Measurements from ENCODE around the gene ANKRD13B.
"Not testable (repeated sequence)": the region's sequence is repeated elsewhere in the genome, so short reads cannot be mapped to it uniquely, and the experiment has no call there.

The ANKRD13B gene

DNA sequence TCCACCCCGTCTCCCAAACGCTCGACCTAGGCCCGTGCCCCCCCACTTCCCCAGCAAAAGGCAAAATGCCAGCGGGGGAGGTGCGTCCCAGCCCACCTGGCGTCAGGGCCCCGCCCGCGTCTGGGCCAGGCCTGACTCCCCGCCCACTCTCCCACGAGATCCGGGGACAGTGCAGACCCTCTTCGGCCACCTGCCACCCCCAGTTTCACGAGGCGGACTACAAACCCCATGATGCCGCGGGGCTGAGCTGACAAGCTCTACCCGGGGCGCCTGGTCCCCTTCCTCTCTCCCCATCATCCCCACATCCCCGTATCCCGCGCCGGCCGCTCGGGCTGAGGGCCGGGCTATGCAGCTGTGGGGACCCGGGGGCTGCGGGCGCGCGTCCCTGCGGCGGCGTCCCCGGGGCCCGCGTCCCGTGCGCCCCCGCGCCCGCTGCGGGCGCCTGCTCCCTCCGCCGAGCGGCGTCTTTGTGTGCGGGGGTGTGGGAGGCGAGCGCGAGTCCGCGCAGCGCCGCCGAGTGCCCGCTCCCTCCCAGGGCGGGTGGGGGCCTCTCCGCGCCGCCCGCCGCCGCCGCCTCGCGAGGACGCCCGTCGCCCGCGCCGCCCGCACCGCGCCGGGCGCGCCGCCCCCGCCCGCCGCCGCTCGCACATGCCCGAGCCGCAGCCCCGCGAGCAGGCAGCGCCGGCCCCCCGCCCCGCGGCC is at the start of gene ANKRD13B:
ANKRD13B (plus strand) TSS at position 283 of the 702 bp plus-strand sequence. CDS start 490 bp downstream, outside the sequence.
- H3K27ac Mint-ChIP-seq, result peak within 1 kb of the TSS; percentile 59
- peak within 1 kb of the TSS; percentile 86 to 90 for H3K4me3 Mint-ChIP-seq
- peaks cover 0 to 15% of the 10 kb centered on the region in 2 donors for H3K27me3 Mint-ChIP-seq
- peak in 1 of 2 donors; percentile 19 for ATAC-seq (replicated peaks)
- H3K4me1 Mint-ChIP-seq, result peaks cover 26 to 52% of the 10 kb centered on the region in 2 donors
- H3K36me3 Mint-ChIP-seq, result peaks cover 0 to 4% of the 10 kb centered on the region in 2 donors
- H3K9me3 Mint-ChIP-seq, result no peaks in the 10 kb centered on the region
- DNase-seq, result peak; percentile 43

DNA sequence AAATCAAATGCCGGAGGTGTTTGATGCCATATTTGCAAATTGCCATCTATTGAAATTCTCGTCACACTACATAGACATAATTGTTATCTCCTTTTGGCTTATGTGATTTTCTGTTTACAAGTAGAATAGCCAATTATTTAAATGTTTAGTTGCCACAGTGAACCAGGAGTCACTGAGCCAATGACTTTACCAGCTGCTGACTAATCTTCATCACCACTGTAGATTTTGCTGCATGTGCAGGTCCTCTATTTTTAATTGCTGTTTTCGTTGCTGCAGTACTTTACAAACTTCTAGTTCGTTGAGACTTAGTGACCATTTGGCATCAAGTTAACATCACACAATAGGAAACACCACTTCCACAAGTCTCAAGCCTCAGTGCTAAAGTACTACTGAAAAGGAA is 48.9 kb upstream of the ANKRD13B start:
- DNase-seq (no peak), ATAC-seq (replicated peaks) (no peak)
- no peak overlapping the region for H3K27ac Mint-ChIP-seq

DNA sequence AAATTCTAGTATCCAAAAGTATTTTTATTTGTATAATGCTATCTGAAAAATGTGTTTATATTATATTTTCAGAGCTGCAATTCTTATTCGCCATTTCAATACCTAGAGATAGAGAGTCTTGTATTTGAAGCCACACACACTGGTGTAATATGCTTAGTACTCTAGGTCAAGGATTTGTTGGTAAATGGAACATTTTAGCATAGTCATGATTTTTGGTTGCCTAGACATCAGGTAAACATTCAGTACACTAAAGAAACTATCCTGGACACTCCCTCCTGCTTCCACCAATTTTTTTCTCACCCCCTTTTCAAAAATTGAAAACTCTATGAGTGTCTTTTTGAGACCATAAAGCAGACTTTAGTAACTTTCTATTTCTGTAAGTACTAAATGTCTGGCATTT is 46.8 kb upstream of the ANKRD13B start:
- H3K27me3 Mint-ChIP-seq, result no peaks in the 10 kb centered on the region
- H3K36me3 Mint-ChIP-seq, result peaks cover 5 to 25% of the 10 kb centered on the region in 2 donors
- ATAC-seq (replicated peaks), result no peak
- no peak overlapping the region for H3K4me3 Mint-ChIP-seq
- no peak overlapping the region for H3K27ac Mint-ChIP-seq
- H3K4me1 Mint-ChIP-seq, result peaks cover 0 to 5% of the 10 kb centered on the region in 2 donors
- H3K9me3 Mint-ChIP-seq, result no peaks in the 10 kb centered on the region
- DNase-seq, result no peak

More for the DNA sequence above, 48.9 kb upstream of the ANKRD13B start:
- Mint-ChIP-seq H3K4me3 (no peak overlapping the region), H3K4me1 (no peaks in the 10 kb centered on the region), H3K27me3 (no peaks in the 10 kb centered on the region), H3K9me3 (no peaks in the 10 kb centered on the region), H3K36me3 (peaks cover 12 to 34% of the 10 kb centered on the region in 2 donors)

DNA sequence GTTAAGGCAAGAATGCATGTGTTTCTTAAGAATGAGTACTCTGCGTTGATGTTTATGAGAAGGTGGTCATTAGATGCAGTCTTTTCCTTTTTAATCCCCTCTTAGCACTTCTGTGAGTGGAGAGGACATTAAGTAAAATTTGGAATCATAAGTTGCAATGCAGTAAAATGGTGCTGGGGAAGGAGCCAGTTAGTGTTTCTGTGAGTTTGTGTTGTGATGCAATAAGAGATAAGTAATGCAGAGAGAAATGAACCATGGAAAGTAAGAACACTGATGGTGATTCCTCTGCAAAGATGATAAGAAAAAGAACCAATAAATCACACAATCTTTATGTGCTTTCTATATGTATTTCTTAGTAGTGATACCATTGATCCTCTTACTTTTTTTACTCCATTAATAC is 46.1 kb upstream of the ANKRD13B start:
- Mint-ChIP-seq H3K36me3 (peaks cover 5 to 25% of the 10 kb centered on the region in 2 donors), H3K4me3 (no peak overlapping the region), H3K4me1 (peaks cover 0 to 5% of the 10 kb centered on the region in 2 donors), H3K9me3 (no peaks in the 10 kb centered on the region), H3K27ac (no peak overlapping the region), H3K27me3 (no peaks in the 10 kb centered on the region)
- DNase-seq, result no peak
- no peak for ATAC-seq (replicated peaks)

DNA sequence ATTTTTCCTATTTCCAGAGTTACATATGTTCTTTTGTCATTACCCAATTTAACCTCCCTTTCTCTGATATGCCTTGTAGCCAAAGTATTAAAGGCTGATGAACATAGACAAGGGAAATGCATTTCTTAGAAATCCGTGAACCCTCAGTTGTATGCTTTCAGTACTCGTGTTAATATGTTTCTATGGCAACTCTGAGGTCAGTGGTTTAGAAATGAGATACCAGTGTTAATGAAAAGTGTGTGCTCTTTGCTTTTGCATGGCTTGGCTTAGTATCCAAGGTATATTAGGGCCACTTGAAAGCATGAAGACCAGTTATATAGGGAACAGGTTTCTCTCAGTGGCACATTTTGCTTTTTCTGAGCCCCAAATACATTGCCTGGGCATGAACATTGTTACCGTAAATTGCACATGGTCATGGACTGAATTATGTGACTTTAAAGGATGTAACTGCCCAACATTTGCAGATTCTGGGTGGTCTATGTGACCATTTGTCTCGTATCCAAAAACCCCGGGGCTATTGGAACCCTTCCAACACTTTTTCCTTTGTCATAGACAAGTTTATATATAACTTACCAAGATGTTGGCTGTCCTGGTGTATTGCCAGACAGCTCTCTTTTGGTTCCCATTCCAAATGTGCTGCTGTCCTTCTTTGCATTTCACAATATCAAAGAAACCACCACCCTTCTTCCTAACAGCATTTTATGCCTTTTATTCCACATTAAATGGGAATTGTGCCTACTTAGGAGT is 43.6 kb upstream of the ANKRD13B start:
- Mint-ChIP-seq H3K27ac (peak overlapping the region; percentile 28), H3K4me3 (no peak overlapping the region), H3K27me3 (no peaks in the 10 kb centered on the region), H3K4me1 (peaks cover 0 to 5% of the 10 kb centered on the region in 2 donors), H3K36me3 (peaks cover 0 to 6% of the 10 kb centered on the region in 2 donors), H3K9me3 (no peaks in the 10 kb centered on the region)
- peak; percentile 39 to 58 for ATAC-seq (replicated peaks)
- DNase-seq, result no peak

DNA sequence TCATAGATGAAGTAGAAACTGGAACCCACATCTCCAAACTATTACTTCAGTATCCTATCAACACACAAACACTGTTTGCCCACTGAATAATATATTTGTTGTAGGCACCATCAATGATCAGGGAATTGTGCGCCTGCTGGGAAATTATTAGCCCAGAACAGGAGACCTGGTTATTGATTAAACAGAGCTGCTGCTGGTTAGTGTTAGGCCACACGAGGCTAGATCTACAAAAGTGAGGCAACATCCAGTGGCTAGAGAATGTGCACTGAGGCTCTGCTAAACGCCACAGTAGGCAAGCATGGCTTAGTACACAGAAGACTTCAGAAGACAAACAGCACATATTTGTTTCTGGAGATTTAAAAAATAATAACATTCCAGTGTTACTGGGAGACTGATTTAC is 37.1 kb upstream of the ANKRD13B start:
- H3K9me3 Mint-ChIP-seq, result no peaks in the 10 kb centered on the region
- peaks cover 32 to 60% of the 10 kb centered on the region in 2 donors for H3K4me1 Mint-ChIP-seq
- no peak overlapping the region for H3K4me3 Mint-ChIP-seq
- H3K27me3 Mint-ChIP-seq, result no peaks in the 10 kb centered on the region
- H3K36me3 Mint-ChIP-seq, result peaks cover 0 to 4% of the 10 kb centered on the region in 2 donors
- no peak overlapping the region for H3K27ac Mint-ChIP-seq
- DNase-seq (no peak), ATAC-seq (replicated peaks) (no peak)

DNA sequence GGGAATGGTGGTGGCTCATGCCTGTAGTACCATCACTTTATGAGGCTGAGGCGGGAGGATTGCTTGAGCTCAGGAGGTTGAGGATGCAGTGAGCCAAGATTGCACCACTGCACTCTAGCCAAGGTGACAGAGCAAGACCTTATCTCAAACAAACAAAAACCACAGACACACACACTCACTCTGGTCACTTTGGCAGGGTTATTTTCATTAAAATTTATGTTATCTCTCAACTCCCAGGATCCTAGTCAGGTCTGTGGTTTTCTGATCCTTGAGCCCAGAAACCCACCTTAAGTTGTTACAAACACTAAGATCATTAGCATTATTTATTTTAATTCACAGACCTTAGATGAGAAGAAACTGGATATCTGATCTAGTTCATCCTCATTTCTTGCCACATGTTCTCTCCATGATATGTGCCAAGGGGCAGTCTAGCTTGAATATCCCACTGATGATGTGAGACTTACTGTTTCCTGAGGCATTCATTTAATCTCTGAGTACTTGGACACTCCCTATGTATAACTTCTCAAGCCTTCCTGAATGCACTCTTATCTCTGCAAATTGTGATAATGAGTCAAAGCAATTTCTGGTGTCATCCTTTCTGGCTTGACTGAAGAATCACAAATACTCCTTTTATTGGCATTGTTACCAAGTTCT is 35.7 kb upstream of the ANKRD13B start:
- H3K36me3 Mint-ChIP-seq, result peaks cover 5 to 10% of the 10 kb centered on the region in 2 donors
- H3K9me3 Mint-ChIP-seq, result no peaks in the 10 kb centered on the region
- H3K27ac Mint-ChIP-seq, result peak overlapping the region; percentile 66
- peaks cover 42 to 74% of the 10 kb centered on the region in 2 donors for H3K4me1 Mint-ChIP-seq
- H3K4me3 Mint-ChIP-seq, result no peak overlapping the region
- H3K27me3 Mint-ChIP-seq, result no peaks in the 10 kb centered on the region
- DNase-seq, result no peak
- ATAC-seq (replicated peaks), result peak in 1 of 2 donors; percentile 10

DNA sequence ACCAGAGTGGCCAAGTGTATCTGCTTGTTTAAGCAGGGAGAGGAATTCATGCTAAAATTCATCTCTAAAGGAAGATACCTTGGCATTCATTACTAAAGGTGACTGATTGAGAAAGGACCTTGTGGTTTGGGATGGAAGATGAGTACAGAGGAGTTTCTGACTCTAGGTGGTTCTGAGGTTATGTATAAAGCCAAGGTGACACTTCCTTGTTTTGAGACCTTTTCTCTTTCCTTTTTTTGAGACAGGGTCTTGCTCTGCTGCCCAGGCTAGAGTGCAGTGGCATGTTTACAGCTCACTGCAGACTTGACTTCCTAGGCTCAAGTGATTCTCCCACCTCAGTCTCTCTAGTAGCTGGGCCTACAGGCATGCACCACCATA is 35.2 kb upstream of the ANKRD13B start:
- peak; percentile 67 for ATAC-seq (replicated peaks)
- Mint-ChIP-seq H3K4me1 (peaks cover 47 to 79% of the 10 kb centered on the region in 2 donors), H3K27ac (peak overlapping the region; percentile 66), H3K27me3 (no peaks in the 10 kb centered on the region), H3K4me3 (no peak overlapping the region), H3K36me3 (peaks cover 9 to 15% of the 10 kb centered on the region in 2 donors), H3K9me3 (no peaks in the 10 kb centered on the region)
- no peak for DNase-seq

DNA sequence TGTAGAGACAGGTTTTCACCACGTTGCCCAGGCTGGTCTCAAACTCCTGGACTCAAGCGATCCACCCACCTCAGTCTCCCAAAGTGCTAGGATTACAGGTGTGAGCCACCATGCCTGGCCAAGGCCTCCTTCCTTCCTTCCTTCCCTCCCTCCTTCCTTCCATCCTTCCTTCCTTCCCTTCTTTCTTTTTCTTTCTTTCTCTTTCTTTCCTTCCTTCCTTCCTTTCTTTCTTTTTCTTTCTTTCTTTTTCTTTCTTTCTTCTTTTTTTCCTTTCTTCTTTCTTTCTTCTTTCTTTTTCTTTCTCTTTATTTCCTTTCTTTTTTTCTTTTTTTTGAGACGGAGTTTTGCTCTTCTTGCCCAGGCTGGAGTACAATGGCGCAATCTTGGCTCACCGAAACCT is 34.8 kb upstream of the ANKRD13B start:
- peaks cover 50 to 83% of the 10 kb centered on the region in 2 donors for H3K4me1 Mint-ChIP-seq
- not testable (repeated sequence) for ATAC-seq (replicated peaks); H3K27ac Mint-ChIP-seq

DNA sequence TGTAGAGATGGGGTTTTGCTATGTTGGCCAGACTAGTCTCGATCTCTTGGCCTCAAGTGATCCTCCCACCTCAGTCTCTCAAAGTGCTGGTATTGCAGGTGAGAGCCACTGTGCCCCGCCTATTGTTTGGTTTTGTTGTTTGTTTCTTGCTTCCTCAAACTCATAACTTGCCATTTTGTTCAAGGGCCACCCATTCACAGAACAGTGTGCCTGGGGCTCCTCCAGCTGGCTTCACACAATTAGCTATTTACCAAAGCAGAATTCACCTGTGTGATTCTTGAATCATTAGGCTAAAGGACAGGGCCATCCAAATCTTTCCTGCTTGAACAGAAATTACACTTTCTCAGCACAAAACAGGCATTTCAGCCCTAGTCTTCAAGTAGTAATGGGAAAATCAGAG is 33.3 kb upstream of the ANKRD13B start:
- no peak overlapping the region for H3K4me3 Mint-ChIP-seq
- DNase-seq (no peak), ATAC-seq (replicated peaks) (no peak)
- H3K27ac Mint-ChIP-seq, result no peak overlapping the region
- peaks cover 13 to 19% of the 10 kb centered on the region in 2 donors for H3K36me3 Mint-ChIP-seq
- no peaks in the 10 kb centered on the region for H3K27me3 Mint-ChIP-seq
- peaks cover 55 to 92% of the 10 kb centered on the region in 2 donors for H3K4me1 Mint-ChIP-seq
- no peaks in the 10 kb centered on the region for H3K9me3 Mint-ChIP-seq

More for the DNA sequence above, 34.8 kb upstream of the ANKRD13B start:
- not testable (repeated sequence) for DNase-seq, H3K4me3 Mint-ChIP-seq, H3K9me3 Mint-ChIP-seq, H3K27me3 Mint-ChIP-seq
- peaks cover 13 to 19% of the 10 kb centered on the region in 2 donors for H3K36me3 Mint-ChIP-seq

DNA sequence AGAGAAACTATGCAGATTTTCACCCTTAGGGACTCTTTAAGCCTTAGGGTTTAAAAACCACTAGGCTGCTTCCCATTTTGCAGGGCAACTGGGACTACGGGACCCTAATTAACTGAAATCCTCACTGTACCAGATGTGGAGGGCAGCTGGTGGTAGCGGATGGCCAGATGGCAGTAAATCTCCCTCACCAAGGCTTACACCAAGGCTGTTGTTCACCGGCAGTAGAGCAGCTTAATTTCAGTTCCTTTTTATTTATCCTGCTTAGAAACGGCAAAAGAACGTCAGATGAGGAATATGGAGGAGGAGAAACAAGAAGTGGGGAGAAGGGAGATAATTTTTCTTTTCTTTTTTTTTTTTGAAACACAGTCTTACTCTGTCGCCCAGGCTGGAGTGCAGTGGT is 32.6 kb upstream of the ANKRD13B start:
- H3K27ac Mint-ChIP-seq, result peak overlapping the region; percentile 74

DNA sequence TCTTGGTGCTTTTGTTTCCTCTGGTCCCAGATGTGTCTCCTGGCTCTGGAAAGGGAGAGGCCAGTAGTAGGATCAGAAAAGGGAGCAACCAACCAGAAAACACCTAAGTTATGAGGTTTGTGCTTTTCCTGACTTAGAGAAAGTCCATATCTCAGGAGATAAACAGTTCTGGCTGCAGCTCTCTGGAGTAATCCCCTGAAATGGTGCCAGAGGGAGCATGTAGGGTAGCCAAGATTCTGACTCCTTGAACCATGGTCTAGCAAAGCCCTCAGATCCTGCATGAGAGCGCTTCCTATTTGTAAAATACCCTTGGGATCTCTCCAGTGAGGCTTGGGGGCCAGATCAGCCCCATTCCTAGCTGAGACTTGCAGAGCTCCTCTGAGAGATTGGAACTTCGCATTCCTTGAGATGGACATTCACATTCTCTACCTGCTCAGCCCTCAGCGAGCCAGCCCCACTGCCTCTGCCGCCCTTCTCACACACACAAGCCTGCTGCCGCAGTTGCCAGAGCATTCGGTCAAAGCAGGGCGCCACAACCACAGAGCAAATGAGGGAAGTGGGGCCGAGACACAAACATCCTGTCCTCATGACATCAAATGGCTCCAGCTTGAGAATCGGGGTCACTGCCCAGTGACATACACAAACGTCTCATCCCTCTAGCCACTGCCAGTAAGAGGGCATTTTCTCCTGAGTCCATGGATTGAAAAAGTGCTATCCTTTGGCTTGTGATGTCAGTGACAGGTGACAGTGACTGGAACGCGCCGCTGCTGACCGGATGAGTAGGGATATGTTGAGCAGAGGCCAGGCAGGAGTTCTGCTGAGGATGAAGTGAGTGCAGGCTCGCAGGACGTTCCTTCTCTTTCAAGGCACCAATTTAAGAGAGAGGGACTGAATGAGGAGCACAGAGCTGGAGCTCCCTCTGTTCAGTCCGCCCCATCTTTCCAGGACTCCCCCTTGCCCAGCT is 31.1 kb upstream of the ANKRD13B start:
- peak overlapping the region; percentile 90 for H3K27ac Mint-ChIP-seq
- peak overlapping the region; percentile 60 to 65 for H3K4me3 Mint-ChIP-seq
- peaks cover 13 to 19% of the 10 kb centered on the region in 2 donors for H3K36me3 Mint-ChIP-seq
- H3K27me3 Mint-ChIP-seq, result no peaks in the 10 kb centered on the region
- ATAC-seq (replicated peaks) (peak; percentile 29 to 48), DNase-seq (peak; percentile 51)
- H3K4me1 Mint-ChIP-seq, result peaks cover 55 to 85% of the 10 kb centered on the region in 2 donors
- no peaks in the 10 kb centered on the region for H3K9me3 Mint-ChIP-seq

More for the DNA sequence above, 32.6 kb upstream of the ANKRD13B start:
- Mint-ChIP-seq H3K4me3 (peak overlapping the region; percentile 7 to 37), H3K9me3 (no peaks in the 10 kb centered on the region), H3K27me3 (no peaks in the 10 kb centered on the region), H3K36me3 (peaks cover 13 to 19% of the 10 kb centered on the region in 2 donors), H3K4me1 (peaks cover 51 to 90% of the 10 kb centered on the region in 2 donors)
- no peak for DNase-seq
- peak; percentile 76 to 77 for ATAC-seq (replicated peaks)

DNA sequence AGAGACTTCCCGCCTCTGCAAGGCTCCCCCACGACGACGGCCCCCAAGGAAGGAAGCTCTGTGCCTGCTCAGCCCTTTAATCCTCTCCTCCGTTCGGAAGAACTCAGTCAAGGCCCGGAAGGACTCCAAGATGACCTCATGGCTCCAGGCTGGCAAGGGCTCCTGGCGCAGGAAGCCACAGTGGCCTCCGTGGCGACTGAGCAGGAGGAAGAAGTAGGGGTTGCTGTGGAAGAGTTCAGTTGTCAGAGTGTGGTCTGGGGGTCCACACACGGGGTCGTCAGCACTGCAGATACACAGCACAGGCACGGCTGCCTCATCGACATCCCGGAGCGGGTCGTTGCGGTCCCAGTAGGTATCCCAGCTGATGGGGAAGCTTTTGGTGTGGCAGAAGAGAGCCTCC is 30.3 kb upstream of the ANKRD13B start:
- Mint-ChIP-seq H3K4me1 (peaks cover 48 to 77% of the 10 kb centered on the region in 2 donors), H3K27ac (peak overlapping the region; percentile 90), H3K9me3 (no peaks in the 10 kb centered on the region), H3K4me3 (peak overlapping the region; percentile 11 to 41), H3K36me3 (peaks cover 13 to 19% of the 10 kb centered on the region in 2 donors), H3K27me3 (no peaks in the 10 kb centered on the region)
- DNase-seq (no peak), ATAC-seq (replicated peaks) (no peak)

Measured in stimulated activated naive B cell treated with anti-CD40 and anti-IgM and Interleukin-4, amounts not matched to agents 10 μg/mL and 1 μg/mL and 100 μg/mL, for 72 hours (primary cell).